HG03460 (cell line): ENCODE results near the gene TRMO.
A peak's percentile ranks its signal among the peaks of the same experiment; 100 is the strongest.

Source experiments
- ATAC-seq: cut with Tn5 transposase; IDR thresholded peaks from one replicate; pipeline ENCODE4 v1.9.1; 2021; ENCODE audit not compliant: unreplicated experiment

TRMO gene

DNA sequence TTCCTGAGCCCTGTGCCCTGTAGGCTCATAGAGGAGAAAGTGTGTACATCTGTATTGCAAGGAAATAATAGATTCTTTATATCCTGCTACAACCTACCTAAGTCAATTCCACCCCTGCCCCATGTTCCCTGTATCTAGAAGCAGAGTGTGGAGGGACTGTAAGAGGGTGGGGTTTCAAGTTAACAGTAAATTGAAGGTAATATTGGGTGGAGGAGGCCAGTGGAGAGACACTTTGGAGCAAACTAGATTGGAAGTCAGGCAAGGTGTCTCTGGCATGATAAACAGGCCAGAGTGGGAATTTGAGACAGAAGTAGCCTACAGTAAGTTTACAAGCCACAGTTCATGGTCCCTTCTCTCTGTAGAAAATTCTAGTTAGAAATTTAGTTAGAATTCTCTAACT lies 17.9 kb upstream of the TRMO start:
- no peak for ATAC-seq

DNA sequence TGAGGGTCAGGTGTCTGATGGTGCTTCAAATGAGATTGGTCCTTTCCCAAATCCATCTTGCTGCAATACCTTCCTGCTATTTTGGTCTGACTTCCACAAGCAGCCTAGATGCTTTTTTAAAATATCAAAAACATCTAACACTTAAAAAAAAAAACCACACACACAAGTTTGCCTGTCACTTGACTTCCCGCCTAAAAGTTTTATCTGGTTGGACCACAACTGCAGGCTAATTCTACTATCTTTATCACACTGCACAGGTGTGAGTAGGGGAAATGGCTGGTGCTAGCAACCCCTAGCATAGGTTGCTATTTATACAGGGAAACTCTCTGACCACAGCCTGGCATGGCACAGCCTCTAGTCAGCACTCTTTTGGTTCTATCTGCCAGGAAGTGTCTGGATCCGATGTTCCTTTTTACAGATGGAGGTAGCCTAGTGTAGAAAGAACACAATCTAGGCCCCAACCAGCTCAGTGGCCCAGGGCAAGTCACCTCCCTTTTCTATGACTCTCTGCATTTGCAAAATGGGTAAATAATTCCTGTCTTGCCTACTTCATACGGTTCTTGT lies 15.9 kb upstream of the TRMO start, which contains the start of gene HEMGN:
Gene HEMGN, minus strand, starts transcription at position 92 of the 564 bp plus-strand sequence. Its CDS starts 36 bp downstream, at position 56.
- no peak for ATAC-seq

DNA sequence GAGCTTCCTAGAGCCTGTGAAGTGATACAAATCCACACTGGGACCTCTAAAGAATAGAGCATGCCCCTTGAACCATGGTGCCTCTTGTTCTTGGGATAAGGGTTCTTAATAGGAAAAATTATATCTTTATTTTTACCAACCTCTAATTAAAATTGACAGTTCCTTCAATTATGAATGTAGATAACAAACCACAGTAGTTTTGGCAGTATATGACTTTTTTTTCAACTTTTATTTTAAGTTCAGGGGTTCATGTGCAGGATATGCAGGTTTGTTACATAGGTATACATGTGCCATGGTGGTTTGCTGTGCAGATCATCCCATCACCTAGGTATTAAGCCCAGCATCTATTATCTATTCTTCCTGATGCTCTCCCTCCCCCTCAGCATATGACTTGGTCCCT lies 14.7 kb upstream of the TRMO start:
- ATAC-seq, result no peak

DNA sequence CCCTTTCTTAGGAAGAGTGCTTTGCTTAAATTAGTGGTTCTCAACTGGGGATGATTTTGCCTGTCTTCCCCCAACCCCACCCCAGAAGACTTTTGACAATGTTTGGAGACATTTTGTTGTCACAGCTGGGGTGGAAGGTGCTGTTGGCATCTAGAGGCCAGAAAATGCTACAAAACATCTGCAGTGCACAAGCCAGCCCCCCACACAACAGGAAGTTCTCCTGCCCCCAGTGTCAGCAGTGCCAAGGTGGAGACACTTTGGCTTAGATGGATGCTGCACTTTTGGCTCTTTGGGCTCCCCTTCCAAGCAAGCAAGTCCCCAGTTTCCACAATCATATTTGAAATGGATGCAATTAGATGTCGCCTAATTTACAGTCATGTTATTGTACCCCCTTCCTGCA lies 13.0 kb upstream of the TRMO start:
- no peak for ATAC-seq

GRCh38 chr9:97934321-97935115 lies 12.2 kb upstream of the TRMO start:
- ATAC-seq, result no peak

GRCh38 chr9:97933297-97933998 lies 11.1 kb upstream of the TRMO start:
- ATAC-seq, result no peak

DNA sequence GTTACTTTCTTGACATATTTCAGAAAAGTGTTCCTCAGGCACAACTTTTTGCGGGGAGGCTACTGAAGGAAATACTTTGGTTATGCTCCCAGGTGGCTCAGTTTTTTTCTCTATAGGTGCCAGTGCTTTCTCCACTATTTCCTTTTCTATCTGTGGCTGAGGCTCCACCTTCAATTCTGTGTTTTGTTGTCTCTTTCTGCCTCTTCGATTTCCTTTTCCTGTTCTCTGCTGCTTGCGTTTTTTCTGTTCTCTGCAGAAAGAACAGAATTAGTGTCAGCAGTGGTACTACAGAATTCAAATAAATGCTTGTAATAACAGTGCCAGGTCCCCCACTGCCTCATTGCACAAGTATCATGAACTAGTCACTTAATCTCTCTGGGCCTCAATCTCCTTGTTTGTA lies 8.7 kb upstream of the TRMO start:
- ATAC-seq, result no peak

GRCh38 chr9:97928986-97929604 lies 6.8 kb upstream of the TRMO start:
- ATAC-seq, result no peak

DNA sequence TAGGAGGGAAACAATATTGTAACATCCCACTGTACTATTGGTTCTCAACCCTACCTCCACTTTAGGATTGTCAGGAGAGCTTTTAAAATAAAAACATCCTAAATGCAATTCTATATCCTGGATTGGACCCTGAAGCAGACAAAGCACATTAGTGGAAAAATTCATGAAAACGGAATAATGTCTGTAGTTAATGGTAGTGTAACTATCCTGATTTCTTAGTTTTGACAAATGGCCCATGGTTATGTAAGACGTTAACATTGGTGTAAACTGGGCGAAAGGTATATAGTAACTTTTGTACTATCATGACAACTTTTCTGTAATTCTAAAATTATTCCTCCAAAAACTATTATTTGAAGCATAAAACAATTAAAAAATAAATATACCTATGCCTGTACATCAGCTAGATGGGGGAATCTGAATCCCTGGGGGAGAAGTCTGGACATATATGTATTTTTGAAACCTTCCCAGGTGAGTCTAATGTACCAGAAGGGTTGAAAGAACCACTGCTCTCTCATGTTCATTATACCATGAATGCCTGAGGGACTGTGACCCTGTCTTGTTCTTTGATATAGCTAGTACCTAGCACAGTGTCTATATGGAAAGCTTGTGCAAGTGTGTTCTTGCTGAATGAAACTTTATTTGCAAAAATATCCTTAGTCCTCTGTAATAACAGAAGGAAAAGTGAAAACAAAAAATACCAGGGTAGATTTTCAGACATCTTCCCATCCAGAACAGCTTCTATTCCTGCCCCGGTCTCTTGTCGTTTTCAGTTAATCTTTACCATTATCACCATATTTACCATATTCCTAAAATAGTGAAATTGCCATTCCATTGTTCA lies 3.4 kb upstream of the TRMO start:
- no peak for ATAC-seq

DNA sequence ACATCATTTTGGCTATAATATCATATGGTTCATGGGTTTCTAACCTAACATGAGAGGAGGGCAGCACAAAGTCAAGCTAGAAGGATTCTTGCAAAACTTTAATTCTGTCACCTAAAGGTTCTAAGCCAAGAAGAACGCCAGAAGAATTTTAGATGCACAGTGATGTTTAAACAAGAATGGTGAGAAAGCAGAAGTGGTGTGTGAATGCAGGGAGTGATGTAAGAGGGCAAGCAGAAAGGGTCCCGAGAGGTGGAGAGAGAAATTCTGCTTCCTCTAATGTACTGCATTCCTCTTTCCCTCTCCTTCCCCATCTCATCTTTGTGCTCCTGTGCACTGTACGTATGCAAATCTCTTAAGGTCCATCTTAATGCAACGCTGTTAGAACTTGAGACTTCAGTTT lies 2.1 kb upstream of the TRMO start:
- ATAC-seq, result no peak

- peak; percentile 35 for ATAC-seq
Measured at GRCh38 chr9:97923529-97924108, 1.3 kb upstream of the TRMO start.

GRCh38 chr9:97919217-97919813 lies 3.0 kb downstream of the TRMO start:
- ATAC-seq, result no peak

GRCh38 chr9:97918611-97919010 lies 3.7 kb downstream of the TRMO start:
- ATAC-seq, result no peak

GRCh38 chr9:97911970-97912369 lies 10.3 kb downstream of the TRMO start:
- ATAC-seq, result no peak

DNA sequence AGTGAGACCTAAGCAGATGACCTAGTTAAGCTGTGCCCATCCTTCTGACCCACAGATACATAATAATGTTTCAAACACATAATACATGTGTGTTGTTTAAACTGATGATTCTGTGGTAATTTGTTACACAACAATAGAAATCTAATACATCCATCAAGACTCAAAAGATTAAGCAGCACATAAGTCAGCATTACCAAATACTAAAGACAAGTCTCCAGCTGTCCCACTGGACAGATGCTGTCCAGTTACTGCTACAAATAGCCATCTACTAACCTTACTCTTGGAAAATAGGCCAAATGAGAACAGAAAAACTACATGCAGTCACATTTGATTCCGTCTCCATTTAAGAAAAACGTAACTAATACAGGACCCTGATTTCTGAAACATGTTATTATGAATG lies 10.8 kb downstream of the TRMO start:
- no peak for ATAC-seq

GRCh38 chr9:97910357-97910756 lies 11.9 kb downstream of the TRMO start:
- no peak for ATAC-seq

DNA sequence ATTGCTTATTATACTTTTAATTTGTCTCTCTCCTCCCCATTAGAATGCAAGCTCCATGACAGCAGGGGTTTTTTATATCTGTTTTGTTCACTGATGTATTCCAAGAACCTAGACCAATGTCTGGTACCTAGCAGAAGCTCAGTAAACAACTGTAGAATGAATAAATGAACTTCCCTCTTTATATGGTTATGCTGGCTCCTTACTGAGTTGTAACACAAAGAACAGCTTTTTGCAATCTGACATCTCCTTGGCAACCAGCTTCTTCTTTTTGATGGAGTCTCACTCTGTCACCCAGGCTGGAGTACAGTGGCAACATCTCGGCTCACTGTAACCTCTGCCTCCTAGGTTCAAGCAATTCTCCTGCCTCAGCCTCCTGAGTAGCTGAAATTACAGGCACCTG lies 13.6 kb downstream of the TRMO start:
- ATAC-seq, result no peak

DNA sequence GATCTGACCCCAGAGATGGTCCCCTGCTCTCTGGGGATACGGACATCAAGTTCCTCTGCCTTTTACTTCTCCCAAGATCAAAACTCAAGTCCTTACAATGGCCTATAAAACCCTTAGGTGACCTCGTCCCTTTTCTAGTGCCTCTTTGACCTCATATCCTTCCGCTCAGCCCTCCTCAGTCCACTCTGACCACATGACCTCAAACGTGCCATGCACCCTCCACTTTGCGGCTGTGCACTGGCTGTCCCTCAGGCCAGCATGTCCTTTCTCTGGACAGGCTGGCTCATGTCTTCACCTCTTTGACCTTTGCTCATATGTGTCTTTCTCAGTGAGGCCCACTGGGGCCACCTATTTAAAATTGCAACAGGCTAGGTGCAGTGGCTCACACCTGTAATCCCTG lies 14.7 kb downstream of the TRMO start:
- no peak for ATAC-seq

GRCh38 chr9:97907046-97907445 lies 15.3 kb downstream of the TRMO start:
- ATAC-seq, result no peak

DNA sequence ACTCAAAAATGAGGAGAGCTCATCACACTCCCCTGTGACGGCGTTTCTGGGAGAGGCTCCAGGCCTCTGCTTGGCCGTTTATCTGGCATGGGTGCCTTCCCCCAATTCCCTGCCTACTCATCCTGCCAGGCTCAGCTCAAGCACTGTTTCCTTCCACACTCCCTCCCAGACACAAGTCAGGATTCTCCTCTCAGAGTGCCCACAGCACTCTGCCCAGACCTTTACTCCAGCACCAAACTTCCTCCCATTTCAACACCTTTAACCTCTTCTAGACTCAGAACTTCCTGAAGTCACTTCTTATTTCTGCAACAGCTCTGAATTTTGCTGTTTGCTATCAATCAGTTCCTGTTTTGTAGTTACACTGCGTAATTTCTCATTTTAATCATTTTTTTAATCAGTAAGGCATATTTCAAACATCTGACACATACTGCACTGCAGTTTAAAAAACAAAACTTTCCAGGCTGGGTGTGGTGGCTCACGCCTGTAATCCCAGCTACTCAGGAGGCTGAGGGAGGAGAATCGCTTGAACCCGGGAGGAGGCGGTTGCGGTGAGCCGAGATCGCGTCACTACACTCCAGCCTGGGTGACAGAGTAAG lies 16.0 kb downstream of the TRMO start:
- no peak for ATAC-seq
